ENCODE results near the gene MYO19. TPM values are rescaled to one million over a fixed set of nuclear protein-coding genes. Genes with fewer than 3 reads are reported as not detected.

MYO19 gene
- total and polyA plus RNA-seq, 7 donors: 10.1 to 28.7 (median 15.2) TPM

DNA sequence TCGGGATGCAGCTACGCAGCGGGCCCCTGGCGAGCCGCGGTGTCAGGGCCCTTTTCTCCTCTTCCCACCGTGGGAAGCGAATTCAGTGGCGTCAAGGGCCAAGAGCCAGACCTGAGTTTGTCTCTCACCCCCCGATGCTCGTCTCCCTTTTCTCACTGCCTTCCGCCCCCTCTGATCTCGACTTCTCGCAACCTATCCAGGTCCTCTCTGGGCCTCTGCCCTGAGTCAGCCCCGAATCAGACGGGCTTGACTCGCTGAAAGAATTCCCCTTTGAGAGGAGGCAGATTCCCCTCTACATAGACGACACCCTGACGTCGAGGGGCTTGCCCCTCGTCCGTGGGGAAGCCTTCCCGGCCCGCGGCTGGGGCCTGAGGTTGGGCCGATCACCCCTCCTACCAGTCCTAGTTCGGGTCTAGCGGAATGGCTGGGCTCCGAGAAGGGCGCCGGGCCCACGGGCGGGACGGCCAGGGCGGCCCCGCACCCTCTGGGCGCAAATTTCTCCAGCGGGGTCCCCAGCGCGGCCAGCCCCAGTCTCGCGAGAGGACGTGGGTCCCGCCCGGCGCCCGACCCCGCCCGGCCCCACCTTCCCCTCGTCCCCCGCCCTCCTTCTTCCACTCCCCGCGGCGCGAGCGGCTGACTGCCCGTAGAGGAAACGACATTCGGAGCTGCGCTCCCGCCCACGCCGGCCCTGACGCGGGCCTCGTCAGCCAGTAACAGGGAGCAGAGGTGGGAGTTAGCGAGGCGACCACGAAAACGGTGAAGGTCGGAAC, 9.8 kb upstream of the MYO19 start, which contains the start of gene GGNBP2:
GGNBP2 (plus strand) TSS at position 613 of the 770 bp plus-strand sequence. CDS start 806 bp downstream, outside the sequence.
- Histone ChIP-seq H3K4me3 (peak within 1 kb of the TSS; percentile 88), H3K36me3 (ENCODE audit: insufficient read depth in 1 of 2, low read depth in 1 of 2) (peaks cover 2 to 18% of the 10 kb centered on the region in 2 donors), H3K9me3 (no peaks in the 10 kb centered on the region), H3K27ac (peak within 1 kb of the TSS; percentile 100), H3K4me1 (peaks cover 41% of the 10 kb centered on the region), H3K27me3 (ENCODE audit: insufficient read depth in 3 of 3, low read length in 2 of 3) (no peaks in the 10 kb centered on the region)
- TF ChIP-seq, protein P1, sequence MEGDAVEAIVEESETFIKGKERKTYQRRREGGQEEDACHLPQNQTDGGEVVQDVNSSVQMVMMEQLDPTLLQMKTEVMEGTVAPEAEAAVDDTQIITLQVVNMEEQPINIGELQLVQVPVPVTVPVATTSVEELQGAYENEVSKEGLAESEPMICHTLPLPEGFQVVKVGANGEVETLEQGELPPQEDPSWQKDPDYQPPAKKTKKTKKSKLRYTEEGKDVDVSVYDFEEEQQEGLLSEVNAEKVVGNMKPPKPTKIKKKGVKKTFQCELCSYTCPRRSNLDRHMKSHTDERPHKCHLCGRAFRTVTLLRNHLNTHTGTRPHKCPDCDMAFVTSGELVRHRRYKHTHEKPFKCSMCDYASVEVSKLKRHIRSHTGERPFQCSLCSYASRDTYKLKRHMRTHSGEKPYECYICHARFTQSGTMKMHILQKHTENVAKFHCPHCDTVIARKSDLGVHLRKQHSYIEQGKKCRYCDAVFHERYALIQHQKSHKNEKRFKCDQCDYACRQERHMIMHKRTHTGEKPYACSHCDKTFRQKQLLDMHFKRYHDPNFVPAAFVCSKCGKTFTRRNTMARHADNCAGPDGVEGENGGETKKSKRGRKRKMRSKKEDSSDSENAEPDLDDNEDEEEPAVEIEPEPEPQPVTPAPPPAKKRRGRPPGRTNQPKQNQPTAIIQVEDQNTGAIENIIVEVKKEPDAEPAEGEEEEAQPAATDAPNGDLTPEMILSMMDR (IDR thresholded peaks at IDR 0.05): no peak
- 0 to 1% (median 0%) methylated on average over 57 to 71 of the region's 71 CpGs for WGBS, 3 donors
- intact Hi-C loops (cut with DNase I): no loop called here
- ATAC-seq (peak; percentile 85 to 88 (median 86)), DNase-seq (peak; percentile 95)

DNA sequence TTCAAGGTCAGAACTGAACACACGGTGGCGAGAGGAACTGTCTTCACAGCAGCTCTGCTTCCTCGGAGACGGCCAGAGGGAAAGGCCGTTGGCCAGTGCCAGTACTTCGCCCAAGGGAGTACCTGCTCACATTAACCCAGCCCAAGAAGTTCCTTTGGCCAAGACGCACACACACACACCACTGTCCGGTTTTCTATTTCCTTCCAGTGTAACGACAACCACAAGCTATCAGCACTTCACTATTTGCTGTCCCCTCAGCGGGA, 9.3 kb upstream of the MYO19 start:
- TF ChIP-seq, protein P1 (IDR thresholded peaks at IDR 0.05): no peak
- peak overlapping the region; percentile 100 for H3K27ac ChIP-seq
- H3K9me3 ChIP-seq: no peaks in the 10 kb centered on the region
- peak overlapping the region; percentile 88 for H3K4me3 ChIP-seq
- WGBS, 3 donors: 0 to 1% (median 0%) methylated on average over 10 of the region's 10 CpGs
- DNase-seq (peak in 1 of 2 donors; percentile 73), ATAC-seq (peak; percentile 6 to 35 (median 24))
- no peaks in the 10 kb centered on the region for H3K27me3 ChIP-seq (ENCODE audit: insufficient read depth in 3 of 3, low read length in 2 of 3)
- H3K36me3 ChIP-seq (ENCODE audit: insufficient read depth in 1 of 2, low read depth in 1 of 2): peaks cover 2 to 24% of the 10 kb centered on the region in 2 donors
- H3K4me1 ChIP-seq: peaks cover 37% of the 10 kb centered on the region
- intact Hi-C loops (cut with DNase I): no loop called here

DNA sequence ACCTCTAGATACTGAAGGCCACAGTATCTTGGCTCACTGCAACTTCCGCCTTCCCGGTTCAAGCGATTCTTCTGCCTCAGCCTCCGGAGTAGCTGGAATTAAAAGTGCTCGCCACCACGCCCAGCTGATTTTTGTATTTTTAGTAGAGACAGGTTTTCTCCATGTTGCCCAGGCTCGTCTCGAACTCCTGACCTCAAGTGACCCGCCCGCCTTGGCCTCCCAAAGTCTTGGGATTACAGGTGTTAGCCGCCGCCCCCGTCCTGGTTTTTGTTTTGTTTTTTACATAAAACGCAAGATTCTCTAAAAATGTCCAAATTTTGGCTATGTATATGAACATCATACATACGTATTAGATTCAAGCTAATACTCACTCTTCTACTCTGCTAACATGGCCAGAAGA, 8.1 kb upstream of the MYO19 start:
- no peaks in the 10 kb centered on the region for H3K27me3 ChIP-seq (ENCODE audit: insufficient read depth in 3 of 3, low read length in 2 of 3)

DNA sequence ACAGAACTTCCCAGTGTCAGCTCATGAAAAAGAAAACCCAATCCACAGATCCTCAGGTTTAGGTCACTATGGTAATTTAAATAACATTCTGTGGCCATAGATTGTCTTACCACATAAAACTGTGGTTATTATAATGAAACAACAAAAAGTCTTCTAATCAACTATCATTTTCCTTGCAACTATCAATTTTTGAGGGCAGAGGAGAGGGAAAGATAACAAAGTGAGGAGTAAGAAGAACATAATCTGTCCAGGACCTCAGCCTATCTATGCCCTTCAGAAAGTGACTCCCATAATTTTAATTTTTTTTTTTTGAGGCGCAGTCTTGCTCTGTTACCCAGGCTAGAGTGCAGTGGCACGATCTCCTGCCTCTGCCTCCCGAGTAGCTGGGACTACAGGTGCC, 6.0 kb upstream of the MYO19 start:
- no peak for ATAC-seq
- Histone ChIP-seq H3K36me3 (ENCODE audit: insufficient read depth in 1 of 2, low read depth in 1 of 2) (peaks cover 0 to 34% of the 10 kb centered on the region in 2 donors), H3K4me1 (peaks cover 15% of the 10 kb centered on the region), H3K9me3 (no peaks in the 10 kb centered on the region), H3K27ac (no peak overlapping the region), H3K27me3 (ENCODE audit: insufficient read depth in 3 of 3, low read length in 2 of 3) (no peaks in the 10 kb centered on the region), H3K4me3 (no peak overlapping the region)
- no peak for DNase-seq
- WGBS, 3 donors: 91 to 94% (median 91%) methylated on average over 3 of the region's 3 CpGs
- TF ChIP-seq, protein P1 (IDR thresholded peaks at IDR 0.05): no peak
- intact Hi-C loops (cut with DNase I): no loop called here

More for the DNA sequence above, 8.1 kb upstream of the MYO19 start:
- H3K4me3 ChIP-seq: no peak overlapping the region
- WGBS, 3 donors: 94 to 97% (median 95%) methylated on average over 15 of the region's 15 CpGs
- peaks cover 2 to 33% of the 10 kb centered on the region in 2 donors for H3K36me3 ChIP-seq (ENCODE audit: insufficient read depth in 1 of 2, low read depth in 1 of 2)
- H3K4me1 ChIP-seq: peaks cover 25% of the 10 kb centered on the region
- ATAC-seq: no peak
- intact Hi-C loops (cut with DNase I): no loop called here
- TF ChIP-seq, protein P1 (IDR thresholded peaks at IDR 0.05): no peak
- DNase-seq: no peak
- H3K9me3 ChIP-seq: no peaks in the 10 kb centered on the region
- H3K27ac ChIP-seq: peak overlapping the region; percentile 100
